CD4-positive, alpha-beta T cell treated with Interleukin-1 beta for 1 hour (primary cell): Measurements from ENCODE around the gene MAD1L1.

Experiments used
- DNase-seq, 2 donors: peaks; one replicate each; pipeline ENCODE4 v3.0.0-alpha.2; 2020 to 2022

MAD1L1 gene

DNA sequence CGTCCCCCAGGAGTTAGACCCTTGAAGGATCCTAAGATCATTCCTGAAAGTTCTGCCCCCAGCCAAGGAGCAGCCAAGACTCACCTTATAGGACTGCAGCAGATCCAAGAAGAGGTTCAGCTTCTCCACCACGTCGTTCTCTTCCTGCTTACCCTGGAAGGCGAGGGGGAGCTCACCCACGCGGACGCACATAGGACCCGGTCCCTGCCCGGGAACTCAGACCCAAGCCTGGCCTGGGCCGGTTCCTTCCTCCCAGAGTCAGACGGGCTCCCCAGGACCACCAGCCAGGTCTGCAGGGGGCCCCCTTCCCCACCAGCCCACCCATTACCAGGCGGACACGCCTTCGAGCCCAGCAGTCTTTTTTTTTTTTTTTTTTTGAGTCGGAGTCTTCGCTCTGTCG lies 24.9 kb upstream of the MAD1L1 start:
- no peak for DNase-seq

- DNase-seq, result no peak
Observed at GRCh38 chr7:2257046-2257551, 24.4 kb upstream of the MAD1L1 start.

DNA sequence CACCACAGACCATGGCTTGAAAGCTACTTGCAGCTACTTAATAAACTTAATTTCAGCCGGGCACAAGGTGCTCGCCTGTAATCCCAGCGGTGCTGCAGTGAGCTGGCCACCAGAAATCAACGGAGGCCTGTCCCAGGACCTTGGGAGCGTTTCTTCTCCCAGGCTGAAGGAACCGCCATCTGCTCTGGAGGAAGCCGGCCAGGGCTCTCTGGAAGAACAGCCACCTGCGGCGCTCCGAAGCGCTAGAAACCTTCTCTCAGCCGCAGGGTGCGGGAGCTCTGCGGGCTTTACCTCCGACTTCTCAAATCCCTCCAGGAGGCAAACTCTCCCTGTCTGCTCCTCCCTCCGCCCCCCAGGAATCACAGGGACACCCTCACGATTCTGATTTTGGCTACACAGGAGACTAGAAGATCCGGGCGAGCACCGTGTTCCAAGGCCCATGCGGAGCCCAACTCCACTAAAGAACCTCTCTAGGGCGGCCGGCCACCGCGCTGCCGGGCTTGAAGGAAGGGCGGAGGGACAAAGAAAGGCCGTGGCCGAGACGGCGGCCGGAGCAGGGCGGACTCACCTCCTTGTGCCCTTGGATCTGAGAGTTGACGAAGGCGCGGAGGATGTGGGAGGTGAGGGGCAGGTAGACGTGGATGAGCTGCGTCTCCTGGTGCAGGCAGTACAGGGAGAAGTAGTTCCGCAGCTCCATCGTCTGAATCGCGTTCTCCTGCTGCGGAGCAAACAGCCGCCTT lies 23.7 kb upstream of the MAD1L1 start:
- no peak for DNase-seq

- no peak for DNase-seq
Observed at GRCh38 chr7:2255145-2256139, 22.7 kb upstream of the MAD1L1 start.

DNA sequence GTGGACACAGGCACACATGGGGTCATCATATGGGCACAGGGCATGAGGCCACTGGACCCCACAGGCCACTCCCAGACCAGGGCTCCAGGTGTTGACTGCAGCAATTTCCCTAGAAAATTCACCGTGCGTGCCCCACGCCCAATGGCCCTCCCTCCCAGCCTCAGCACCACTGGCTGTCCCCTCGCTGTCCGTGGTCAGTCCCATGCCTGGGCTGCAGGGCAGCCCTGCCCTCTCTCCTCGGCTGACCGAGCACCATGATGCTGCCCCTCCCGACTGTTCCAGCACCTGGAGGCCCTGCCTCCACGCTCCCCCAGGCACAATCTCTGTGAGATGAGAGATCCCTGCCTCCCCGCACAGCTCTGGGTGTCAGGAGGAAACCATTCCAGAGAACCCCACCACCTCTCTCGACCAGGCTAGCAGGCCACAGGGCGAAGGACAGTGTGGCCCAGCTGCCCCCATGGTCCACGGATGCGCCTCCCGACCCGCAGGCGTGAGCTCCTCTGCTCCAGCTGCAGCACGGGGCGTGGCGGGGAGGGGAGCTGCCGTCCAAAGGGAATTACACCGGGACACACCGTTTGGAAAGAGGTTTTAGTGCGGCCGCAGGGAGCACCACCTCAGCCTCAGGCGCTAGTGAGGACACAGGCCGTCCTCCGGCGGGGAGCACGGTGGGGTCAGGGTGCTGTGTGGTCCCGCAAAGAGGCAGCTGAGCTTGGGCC lies 21.8 kb upstream of the MAD1L1 start:
- DNase-seq, result no peak

DNA sequence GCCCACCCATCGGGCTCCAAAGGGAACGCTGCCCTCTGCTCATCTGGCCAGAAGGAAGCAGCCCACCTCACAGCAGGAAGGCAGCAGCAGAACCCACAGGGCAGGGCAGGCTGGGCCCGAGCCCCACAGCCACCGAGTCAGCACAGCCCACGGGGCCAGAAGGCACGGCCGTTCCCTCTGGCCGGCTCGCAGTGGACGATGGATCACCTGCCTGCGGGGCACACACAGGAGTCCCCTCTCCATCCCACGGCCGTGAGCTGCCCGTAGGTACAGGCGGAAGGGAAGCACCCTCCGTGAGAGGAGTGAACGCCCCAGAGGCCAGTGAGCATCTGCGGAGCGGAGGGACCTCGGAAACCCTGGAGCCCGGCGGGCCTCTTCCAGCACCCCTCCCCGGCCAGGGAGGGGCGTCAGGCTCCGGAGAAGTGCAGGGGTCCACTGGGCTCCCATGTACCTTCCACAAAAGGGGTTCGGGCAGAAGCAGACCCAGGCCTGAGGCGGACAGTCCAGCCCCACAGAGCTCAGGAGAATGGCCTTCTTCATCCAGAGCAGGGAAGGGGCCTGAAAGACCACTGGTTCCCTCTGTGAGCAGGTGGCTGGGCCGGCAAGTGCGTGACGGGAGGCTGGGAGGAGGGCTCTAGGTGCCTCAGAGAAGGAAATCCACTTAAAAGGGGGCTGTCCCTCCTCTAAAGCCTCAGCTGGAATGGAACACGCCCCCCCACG lies 20.9 kb upstream of the MAD1L1 start:
- DNase-seq, result no peak

GRCh38 chr7:2253021-2253420 lies 20.3 kb upstream of the MAD1L1 start:
- DNase-seq, result no peak

GRCh38 chr7:2251841-2252771 lies 19.4 kb upstream of the MAD1L1 start:
- DNase-seq, result no peak

GRCh38 chr7:2251381-2251780 lies 18.6 kb upstream of the MAD1L1 start:
- no peak for DNase-seq

DNA sequence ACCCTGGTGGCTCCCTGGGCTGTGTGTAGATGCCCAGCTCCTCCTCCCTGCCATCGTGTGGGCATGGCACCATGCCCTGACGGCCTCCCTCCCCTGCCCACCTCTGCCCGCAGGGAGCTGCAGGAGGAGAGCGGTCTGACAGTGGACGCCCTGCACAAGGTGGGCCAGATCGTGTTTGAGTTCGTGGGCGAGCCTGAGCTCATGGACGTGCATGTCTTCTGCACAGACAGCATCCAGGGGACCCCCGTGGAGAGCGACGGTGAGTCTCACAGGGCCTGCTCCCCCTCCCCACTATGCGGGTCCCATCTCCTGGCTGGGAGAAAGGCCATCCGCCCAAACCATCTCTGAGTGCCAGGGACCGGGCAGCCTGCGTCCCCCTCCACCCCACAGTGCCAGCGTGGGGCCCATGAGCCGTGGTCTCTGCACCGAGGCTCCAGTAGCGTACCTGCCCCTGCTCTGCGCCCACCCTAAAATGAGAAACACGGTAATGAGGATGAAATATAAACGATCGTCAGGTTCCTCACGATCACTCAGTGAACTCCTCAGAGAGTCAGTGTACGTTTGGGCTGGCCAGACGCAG lies 17.1 kb upstream of the MAD1L1 start:
- DNase-seq, result no peak

GRCh38 chr7:2248984-2249694 lies 16.4 kb upstream of the MAD1L1 start:
- peak; percentile 31 to 32 for DNase-seq

- no peak for DNase-seq
Observed at GRCh38 chr7:2247141-2247995, 14.6 kb upstream of the MAD1L1 start.

- DNase-seq, result no peak
Observed at GRCh38 chr7:2245883-2246675, 13.3 kb upstream of the MAD1L1 start.

DNA sequence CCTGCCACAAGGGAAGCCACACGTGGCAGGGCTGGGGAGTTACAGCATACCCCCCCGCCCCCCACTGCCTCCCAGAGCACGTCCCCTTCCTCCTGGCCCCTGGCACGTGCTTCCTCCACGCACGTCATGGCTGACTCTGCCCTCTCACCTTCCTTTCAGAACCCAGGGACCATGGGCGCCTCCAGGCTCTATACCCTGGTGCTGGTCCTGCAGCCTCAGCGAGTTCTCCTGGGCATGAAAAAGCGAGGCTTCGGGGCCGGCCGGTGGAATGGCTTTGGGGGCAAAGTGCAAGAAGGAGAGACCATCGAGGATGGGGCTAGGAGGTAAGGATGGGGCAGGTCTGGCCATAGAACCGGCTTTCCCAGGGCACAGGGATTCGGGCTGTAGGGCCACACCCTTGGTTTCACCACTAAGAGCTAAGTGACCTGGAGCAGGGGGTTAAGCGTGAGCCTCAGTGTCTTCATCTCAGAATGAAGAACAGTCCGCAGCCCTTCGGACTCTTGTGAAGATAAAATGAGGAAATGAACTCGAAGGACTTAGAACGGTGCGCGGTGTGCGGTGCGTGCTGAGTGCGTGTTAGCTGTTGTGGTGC lies 11.8 kb upstream of the MAD1L1 start:
- no peak for DNase-seq

GRCh38 chr7:2243458-2243857 lies 10.7 kb upstream of the MAD1L1 start:
- no peak for DNase-seq

GRCh38 chr7:2242541-2243429 lies 10.0 kb upstream of the MAD1L1 start:
- no peak for DNase-seq
